Measurements from ENCODE around the gene ABHD16A.

ABHD16A gene

DNA sequence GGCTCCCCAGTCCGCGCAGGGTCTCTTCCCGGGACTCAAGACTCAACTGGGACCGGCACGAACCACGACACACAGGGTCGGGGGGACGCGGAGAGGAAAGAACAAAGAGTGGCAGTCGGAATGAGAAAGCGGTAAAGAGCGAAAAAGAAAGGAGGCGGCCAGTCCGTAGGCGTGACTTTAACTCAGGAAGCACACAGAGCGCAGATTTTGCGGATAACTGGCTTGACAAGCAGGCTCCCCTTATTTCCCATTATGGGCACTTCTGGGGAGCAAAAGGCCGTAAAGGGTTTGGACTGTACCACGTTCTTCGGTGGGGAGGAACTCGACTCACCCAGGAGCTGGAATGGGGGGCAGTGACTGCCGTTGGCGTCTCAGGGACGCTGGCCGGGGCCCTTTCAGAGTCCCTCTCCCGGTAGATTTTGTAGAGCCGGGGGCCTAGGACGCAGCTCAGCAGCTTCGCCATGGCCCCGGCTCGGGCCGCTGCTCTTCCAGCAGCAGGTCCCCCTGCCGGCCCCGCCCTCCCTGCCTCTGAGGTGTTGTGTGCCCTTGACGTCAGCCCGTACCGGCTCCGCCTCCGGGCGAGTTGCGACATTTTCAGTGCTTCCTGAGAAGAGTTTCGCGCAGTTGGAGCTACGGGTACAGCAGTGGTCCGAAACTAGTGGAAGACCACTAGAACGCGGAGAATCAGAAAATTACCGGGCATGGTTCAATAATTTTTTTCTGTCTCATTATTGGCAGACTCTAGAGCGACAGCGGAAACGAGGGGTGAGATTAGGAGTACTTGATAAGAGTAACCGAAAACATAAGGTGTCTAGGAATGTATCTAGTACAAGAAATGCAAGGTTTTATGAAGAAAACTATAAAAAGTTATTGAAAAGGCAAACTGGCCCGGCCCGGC lies at the start of gene ABHD16A:
ABHD16A (minus strand) TSS at position 506 of the 898 bp plus-strand sequence; CDS start at position 463, 43 bp downstream.
- peak; percentile 48 for DNase-seq

DNA sequence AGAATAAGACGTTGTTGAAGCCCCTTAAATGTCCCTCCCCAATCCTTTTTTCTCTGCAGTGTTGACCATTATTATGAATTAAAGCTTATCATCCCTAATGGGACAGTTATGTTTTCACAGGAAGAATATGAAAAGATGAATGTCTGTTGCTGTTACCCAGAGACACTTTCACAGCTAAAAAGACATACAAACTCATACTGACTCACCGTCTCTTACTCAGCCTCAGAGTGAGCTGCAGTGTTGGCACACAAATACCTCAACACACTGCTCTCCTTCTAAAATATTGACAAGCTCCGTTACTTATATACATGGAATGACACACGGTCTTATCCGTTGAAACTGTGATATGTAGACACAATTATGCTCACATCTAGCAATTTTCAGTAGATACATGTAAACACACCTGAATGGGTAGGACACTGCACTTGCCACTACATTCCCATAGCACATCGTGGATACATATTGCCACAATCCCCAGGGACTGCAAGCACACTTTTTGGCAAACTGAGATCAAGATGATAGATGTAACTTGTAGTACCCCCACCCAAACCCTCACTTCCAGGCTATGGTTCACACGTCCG lies 49.7 kb upstream of the ABHD16A start:
- no peak for DNase-seq

DNA sequence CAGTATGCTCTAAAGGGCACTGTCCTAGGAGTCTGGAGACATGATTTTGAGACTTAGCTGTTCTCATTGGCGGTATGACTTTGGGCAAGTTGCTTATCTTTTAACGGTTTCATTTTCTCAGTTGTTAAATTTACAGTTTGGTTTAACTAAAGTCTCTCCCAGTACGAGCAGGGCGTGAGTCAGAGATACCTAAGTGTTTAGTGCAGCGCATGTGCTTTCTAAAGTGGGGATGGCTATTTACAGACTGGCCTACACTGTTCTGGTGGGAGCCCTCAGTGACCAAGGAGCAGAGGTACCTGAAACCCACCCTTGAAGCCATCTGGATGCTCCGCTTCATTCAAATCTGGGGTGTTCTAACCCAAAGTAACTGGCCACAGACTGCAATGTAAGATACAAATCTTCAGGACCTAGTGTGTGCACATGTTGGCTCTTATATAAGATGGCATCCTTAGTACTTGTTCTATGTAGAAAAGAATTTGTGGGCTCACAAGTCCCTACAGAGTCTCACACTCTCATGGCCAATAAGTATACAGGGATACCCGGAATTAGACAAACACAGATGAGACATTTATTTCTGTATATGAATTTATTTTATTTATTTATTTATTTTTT lies 47.4 kb upstream of the ABHD16A start:
- no peak for DNase-seq

DNA sequence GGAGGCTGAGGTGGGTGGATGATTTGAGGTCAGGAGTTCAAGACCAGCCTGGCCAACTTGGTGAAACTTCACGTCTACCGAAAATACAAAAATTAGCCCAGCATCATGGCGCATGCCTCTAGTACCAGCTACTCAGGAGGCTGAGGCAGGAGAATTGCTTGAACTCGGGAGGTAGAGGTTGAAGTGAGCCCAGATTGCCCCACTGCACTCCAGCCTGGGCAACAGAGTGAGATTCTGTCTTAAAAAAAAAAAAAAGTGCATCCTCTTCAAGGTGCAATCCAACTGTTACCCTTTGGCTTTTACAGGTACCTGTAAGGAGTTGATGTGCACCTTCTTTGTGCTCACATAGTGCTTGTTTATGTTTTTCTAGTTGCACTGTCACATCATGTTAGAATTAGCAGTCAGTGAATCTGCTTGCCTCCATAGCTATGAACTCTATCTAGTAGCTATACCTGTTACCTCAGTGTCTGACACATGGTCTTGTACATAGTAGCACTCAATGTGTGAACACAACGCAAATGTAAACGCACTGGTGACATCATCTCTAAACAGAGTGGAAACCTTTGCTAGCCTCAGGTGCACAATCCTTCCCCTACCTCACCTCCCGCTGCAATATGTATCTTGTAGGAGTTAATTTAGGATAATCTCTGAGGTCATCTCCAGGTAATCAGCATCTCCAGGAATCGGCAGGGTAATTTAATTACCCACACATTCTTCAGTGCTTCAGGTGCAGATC lies 46.3 kb upstream of the ABHD16A start:
- DNase-seq: no peak

DNA sequence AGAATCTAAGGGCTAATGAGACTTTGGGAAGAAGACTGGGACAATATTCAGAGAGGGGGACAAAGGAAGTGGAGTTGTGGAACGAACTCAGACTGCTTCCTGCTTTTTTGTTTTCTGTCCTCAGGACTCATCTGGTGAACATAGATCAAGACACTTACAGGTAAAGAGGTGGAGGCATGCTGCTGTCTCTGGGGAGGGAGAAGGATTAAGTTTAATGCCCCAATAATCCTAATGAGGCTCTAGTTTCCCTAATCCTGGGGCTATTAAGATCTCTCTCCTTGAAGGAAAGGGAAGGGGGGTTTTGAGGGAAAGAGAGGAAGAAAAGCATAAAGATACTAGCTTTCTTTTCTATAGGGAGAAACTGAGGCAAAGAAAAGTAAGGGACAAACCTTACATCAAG lies 41.3 kb upstream of the ABHD16A start:
- DNase-seq: no peak

DNA sequence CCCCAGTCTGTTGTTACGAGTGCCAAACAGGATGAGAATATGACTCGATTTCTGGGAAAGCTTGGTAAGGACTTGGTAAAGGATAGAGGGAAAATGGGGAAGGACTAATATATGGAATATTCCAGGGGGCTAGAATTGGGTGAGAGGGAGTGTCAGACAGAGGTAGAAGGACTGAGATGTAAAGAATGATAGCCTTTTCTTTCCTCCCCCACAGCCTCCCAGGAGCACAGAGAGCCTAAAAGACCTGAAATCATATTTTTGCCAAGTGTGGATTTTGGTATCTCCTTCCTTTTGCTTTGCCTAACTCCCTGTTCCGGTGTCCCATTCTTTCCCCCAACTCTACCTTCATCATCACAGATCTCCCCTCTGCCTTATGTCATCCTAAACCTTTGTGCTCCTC lies 39.8 kb upstream of the ABHD16A start:
- DNase-seq: no peak

DNA sequence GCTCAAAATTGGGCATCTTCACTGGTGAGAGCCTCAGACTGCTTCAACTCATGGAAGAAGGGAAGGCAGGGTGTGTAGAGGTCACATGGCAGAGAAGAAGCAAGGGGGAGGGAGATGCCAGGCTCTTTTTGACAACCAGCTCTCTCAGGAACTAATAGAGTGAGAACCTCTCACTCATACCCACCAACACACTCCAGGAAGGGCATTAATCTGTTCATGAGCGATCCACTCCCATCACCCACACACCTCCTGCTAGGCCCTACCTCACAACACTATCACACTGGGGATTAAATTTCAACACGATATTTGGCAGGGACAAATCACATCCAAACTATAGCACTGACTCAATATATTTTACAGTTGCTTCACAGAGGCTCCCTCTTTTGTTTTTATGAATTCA lies 38.7 kb upstream of the ABHD16A start:
- DNase-seq: no peak

DNA sequence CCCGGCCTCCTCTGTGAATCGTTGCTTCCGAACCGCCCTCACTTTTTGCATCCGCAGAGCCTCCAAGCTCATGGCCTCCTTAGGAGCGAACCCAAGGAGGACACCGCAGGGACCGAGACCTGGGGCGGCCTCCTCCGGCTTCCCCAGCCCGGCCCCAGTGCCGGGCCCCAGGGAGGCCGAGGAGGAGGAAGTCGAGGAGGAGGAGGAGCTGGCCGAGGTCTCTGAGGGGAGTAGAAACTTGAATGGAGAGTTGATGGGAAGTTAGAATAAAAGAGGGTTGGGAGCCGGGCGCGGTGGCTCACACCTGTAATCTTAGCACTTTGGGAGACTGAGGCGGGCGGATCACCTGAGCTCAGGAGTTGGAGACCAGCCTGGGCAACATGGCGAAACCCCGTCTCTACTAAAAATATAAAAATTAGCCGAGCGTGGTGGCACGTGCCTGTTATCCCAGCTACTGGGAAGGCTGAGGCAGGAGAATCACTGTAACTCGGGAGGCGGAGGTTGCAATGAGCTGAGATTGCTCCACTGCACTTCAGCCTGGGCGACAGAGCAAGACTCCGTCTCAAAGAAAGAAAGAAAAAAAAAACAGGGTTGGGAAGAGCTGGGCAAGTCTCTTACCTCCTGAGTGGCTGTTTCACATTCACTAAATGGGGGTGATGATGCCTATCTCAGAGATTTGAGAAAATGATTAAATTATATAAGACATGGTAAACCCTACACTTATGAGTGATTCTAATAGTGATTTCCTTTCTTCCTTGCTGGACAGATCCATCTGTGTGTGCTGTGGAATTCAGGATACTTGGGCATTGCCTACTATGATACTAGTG lies 37.5 kb upstream of the ABHD16A start:
- no peak for DNase-seq

DNA sequence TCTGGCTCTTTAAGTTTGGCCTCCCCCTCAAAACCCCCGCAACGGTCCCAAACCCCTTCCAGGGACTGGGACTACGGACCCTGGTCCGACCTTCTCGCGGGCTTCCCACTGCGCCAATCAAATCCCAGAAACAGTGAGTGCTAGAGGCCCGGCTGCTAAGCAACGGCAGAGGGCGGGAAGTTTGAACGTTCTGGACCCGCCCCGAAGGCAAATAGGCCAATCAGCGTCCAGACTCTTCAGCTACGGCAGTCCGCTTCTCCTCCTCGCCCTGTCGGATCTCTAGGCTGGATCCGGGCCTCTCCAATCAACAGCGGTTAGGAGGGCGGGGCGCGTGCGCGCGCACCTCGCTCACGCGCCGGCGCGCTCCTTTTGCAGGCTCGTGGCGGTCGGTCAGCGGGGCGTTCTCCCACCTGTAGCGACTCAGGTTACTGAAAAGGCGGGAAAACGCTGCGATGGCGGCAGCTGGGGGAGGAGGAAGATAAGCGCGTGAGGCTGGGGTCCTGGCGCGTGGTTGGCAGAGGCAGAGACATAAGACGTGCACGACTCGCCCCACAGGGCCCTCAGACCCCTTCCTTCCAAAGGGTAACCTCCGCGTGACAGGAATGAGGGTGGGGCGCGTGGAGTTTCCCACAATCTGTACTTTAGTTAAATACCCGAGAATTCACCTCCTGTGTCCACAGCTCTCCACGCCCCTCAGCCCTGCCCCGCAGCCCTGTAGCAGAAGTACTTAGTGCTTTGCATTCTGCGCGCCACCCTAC lies 36.7 kb upstream of the ABHD16A start, which contains the start of gene MSH5:
MSH5 (plus strand) TSS at position 367 of the 758 bp plus-strand sequence. CDS start 462 bp downstream, outside the sequence.
- peak; percentile 49 for DNase-seq

DNA sequence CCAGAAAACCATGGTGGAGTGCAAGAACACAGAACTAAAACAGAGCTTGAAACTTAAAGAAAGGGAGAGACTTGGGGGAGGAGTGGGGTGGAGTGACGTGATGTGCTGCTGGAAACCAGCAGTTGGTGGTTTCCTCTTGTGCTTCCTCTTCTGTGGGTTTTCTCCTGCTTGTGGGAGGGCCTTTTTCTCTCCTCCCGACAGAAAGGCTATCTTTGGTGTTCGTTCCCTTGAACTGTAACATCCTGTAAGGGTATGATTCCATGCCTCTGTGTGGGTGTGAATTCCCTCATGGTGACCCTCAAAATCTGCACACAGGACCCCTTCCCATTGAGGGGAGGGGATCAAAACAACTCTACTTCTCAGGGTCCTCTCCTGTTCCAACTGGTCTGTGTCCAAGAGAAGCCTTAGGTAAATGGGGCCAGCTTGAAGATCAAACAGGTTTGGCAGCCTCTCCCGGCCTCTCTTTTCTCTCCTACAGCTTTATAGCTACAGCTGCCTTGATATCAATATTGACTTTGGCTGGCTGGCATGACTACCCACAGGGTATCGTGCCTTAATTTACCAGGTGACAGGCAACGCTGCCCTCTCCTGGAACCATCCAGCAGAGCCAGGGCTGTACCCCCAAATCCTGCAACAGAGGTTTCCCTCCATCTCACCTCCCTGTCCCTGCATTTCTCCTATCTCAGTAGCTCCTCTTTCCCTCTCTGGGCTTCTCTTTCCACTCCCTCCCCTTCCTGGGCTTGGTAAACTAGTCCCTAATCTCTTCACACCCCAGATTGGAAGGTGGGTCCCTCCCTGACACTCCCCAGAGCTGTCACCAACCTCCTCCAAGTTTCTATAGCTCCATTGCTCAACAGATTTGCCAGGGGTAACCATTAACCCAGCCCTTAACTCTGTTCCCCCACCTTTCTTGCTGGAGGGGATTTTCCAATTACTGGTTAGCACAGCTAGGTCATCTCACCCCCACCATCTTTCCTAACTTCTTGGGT lies 35.2 kb upstream of the ABHD16A start:
- DNase-seq: no peak

DNA sequence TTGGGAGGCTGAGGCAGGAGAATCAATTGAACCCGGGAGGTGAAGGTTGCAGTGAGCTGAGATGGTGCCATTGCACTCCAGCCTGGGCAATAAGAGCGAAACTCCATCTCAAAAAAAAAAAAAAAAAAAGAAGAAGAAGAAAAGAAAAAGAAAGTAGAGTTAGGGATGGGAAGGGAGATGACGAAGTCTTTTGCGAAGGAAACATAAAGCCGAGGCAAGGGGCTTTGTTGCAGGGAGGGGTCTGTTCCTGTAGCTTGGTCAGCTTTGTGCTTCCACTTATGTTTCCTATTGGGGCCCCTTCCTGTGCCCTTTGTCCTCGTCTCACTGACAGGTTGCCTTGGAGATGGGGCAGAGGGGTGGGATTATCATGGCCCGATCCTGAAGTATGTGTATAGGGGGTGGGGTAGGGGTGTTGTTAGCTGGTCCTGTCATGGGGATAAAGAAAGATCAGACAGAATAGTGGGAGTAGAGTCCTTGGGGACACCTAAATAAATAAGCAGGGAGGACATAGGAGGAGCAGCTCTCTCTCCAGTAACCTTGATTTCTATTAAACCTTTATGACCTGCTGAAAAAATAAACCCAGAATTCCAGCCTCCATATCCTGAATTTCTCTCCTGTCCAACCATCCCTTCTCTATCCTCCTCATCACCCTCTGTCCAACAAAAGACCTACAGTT lies 34.3 kb upstream of the ABHD16A start:
- DNase-seq: no peak

DNA sequence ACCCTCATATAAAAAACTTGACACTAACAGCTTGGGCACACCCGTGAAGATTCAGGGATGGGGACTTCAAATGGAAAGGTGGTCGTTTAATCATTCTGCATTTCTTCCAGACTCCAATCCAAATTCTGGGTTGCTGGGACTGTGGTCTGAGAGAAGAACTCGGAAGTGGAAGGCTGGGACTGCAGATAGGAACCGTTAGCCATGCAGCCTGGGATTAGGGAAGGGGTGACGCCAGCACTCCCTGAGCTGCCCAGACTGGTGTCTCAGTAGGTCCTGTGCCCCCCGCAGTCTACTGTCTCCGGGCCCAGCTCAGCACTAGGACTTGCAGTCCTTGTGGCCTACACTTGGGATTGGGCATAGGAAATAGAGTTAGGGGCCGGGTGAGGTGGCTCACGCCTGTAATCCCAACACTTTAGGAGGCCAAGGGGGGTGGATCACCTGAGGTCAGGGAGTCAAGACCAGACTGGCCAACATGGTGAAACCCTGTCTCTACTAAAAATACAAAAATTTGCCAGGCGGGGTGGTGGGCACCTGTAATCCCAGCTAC lies 33.7 kb upstream of the ABHD16A start:
- DNase-seq: no peak

DNA sequence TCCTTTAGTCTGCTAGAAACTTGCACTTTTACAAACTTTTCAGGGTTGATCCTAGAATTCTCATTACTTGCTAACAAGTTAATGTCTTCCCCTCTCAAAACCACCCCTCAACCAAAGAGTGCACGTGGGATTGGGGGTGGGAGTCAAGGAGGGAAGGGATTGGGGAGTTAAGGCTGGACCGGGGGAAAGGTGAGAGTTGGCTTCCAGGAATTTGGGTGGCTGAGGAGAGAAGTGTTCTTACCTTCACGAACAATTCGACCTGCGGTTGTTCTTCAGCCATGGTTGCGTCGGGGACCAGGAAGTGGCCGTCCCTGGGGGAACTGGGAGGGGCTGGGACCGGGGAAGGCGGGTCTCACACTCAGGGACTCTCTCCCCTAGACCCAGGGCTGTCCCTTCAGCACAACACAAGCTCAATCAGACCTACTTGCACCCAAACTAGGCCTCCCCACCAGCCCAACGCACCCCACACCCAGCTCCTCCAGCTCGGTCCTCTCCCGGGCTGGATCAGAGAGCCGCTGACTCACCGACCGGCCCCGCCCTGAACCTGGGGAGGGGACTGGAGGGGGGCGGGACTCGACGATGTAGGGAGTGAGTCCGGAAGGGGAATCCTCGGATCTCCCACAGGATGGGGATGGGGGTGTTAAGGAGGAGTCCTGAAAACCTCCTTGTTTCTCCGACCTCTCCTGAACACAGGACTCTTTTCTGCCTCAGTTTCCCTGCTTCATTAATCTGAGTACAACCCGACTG lies 33.1 kb upstream of the ABHD16A start, which contains the start of gene CLIC1:
CLIC1 (minus strand) TSS at position 510 of the 747 bp plus-strand sequence; CDS start at position 280, 230 bp downstream.
- DNase-seq: peak; percentile 70

DNA sequence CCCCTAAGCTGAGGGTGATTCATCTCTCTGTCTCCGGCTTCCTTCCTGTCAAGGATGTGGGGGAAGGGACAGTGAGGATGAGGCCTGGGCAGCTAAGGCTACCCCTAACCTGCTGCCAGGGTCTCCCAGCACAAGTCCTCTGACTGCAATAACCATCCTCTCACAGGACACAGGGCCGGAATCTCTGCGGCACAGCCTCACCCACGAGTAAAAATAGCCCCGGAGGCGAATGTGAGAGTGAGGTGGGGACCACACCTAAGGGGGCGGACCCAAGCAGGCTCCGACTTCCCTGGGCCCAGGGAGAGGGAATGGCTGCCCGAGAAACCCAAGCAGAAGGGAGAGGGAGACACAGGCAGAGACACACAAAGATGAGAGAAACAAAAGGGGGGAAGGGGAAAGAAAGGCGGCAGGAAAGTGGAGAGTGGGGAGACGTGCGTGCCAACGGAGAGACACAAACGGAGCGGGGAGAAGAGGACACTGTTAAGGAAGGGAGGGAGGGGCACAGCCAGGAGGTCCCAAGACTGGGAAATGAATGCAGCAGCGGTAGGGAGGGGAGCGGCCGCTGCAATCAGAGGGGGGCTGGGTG lies 31.8 kb upstream of the ABHD16A start:
- DNase-seq: no peak

DNA sequence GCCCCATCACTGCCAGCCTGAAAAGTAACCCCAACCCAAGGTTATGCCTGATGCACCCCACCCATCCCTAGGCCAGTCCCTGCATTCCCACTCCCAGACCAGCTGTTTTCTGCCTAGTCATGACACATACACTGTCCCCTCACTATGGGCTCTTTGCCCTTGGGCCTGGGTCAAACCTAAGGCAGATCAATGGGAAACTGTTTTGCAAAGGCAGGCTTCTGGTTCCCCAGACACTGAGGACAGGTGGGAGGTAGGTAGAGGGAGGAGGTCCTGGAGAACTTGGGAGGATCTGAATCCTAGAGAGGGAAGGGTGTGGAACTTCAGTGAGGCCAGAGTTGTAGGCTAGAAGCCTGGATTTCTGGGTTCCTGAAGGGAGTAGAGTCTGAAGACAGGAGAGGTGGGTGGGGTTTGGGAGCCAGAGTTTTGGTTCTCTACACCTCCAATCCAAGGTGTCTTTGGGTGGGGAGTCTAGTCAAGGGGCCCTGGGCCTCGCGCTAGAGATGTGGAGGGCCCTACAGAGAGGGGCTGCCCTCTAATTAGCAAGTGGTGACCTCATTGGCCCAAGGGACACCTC lies 31.2 kb upstream of the ABHD16A start:
- DNase-seq: no peak

DNA sequence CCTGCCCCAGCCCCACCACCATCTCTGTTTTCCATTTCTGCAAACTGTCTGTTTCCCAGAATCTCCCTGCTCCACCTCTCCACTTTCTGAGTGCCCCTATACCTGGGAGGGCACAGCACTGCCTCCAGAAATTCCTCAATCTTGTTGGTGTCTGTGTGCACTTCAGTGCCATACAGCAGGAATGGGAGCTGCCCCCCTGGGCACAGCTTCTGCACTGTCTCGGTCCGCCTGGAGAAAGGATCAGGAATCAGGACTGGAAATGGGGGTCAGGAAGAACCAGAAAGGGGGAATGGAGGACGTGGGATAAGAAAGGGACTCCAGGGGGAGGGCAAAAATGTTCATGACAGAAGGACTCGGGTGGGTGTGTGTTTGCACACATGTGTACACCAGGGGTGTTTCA lies 30.6 kb upstream of the ABHD16A start:
- DNase-seq: no peak

DNA sequence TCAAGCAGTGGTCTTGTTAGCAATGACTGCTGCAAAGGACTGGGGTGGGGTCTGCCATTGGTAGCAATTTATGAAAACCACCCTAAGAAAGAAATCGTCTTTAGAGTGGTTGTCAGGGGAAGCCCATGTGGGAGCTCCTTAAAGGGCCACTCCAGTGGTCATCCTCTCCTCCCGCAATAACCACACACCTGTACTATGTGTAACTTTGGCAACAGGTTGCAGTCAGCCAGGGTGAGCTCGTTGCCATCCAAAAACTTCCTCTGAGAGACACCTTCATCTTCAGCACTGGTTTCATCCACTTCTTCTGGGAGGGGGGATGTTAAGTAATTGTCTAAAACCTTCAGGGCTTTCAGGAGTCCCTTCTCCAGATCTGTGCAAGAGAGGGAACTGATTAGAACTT lies 28.9 kb upstream of the ABHD16A start:
- no peak for DNase-seq
